HG03175 (cell line): ENCODE data around the gene GSG1L.

Experiments used
- ATAC-seq: cut with Tn5 transposase; IDR thresholded peaks from one replicate; pipeline ENCODE4 v1.9.1; 2021; ENCODE audit warnings: mild to moderate bottlenecking, moderate library complexity; ENCODE audit not compliant: unreplicated experiment

GSG1L gene

DNA sequence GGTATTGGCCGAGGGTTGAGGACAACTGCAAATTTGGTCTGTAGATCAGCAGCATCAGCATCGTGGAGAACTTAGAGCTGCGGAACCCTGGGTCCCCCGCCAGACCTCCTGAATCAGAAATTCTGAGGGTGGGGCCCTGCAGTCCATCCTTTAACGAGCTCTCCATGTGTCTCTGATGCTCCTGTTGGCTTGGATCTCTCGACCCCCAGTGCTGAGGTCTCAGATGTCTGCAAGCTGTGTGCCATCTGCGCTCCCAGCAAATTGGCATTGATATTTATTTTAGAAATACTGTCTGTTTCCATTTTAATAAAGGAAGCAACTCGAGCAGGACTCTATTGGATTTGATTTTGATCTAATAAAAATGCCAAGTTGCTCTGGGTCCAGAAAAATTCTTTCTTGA is 263.6 kb downstream of the GSG1L start:
- ATAC-seq: no peak

GRCh38 chr16:27798241-27798640 is 265.3 kb downstream of the GSG1L start:
- no peak for ATAC-seq

GRCh38 chr16:27795992-27796614 is 267.4 kb downstream of the GSG1L start:
- ATAC-seq: no peak

DNA sequence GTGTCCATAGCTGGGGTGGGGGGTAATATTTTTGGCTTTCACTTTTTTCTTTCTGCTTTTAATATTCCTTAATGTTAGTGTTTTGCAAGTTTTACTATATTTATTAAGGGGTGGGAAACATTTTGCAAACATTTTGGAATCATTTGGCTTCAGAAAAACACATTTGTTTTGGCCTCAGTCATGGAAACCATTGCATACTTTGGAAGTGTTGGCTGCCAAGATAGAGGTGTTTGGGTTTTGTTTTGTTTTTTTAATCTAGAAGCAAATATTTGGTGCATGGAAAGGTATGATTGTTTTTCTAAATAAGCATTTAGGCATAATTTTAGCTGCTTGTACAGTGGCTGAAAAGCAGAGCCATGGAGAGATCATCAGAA is 270.3 kb downstream of the GSG1L start:
- ATAC-seq: no peak

DNA sequence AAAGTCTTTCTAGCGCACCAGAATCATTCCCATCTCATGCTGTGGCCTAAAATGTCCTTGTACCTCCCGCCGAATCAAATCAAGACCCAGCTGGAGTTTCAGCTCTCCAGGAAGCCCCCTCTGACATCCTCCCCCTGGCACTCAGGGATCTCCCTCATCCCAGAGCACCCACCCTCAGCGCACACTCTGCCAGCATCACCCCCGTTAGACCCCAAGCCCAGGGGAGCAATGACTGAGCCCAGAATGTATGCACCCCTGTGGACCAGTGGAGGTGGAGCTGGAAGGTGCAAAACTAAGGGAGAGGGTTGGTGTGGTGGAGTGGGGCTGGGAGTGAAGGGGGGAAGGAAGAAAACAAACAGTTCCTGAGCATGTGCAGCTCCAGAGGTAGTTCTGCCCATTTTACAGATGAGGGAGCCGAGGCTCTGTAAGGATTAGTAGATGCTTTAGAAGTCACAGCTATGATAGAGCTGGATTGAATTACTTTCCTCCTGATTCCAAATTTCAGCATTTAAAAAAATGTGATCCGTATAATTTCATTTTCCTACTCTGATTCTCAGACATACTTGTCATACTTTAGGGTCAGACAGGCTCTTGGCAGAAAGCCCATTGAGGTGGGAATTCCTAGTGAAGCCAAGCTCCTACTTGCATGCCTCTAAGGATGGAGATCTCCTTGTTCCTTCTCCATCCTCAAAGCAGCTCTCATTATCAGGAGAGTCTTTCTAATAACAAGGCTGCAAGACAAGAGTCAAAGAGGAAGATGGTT is 270.8 kb downstream of the GSG1L start:
- ATAC-seq: no peak

DNA sequence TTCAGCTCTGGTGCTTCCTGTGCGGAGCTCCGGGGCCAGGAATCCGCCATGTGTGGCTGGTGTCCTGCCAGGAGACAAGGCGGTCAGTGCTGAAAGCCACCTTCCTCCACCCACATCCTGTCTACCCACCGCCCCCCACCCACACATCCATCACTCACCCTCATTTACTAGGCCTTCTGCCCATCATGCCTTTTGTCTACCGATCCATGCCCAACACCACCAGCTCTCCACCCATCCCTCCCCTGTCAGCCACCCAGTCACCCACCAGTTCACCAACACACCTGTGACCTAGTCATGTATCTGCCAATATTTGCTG is 272.2 kb downstream of the GSG1L start:
- no peak for ATAC-seq

DNA sequence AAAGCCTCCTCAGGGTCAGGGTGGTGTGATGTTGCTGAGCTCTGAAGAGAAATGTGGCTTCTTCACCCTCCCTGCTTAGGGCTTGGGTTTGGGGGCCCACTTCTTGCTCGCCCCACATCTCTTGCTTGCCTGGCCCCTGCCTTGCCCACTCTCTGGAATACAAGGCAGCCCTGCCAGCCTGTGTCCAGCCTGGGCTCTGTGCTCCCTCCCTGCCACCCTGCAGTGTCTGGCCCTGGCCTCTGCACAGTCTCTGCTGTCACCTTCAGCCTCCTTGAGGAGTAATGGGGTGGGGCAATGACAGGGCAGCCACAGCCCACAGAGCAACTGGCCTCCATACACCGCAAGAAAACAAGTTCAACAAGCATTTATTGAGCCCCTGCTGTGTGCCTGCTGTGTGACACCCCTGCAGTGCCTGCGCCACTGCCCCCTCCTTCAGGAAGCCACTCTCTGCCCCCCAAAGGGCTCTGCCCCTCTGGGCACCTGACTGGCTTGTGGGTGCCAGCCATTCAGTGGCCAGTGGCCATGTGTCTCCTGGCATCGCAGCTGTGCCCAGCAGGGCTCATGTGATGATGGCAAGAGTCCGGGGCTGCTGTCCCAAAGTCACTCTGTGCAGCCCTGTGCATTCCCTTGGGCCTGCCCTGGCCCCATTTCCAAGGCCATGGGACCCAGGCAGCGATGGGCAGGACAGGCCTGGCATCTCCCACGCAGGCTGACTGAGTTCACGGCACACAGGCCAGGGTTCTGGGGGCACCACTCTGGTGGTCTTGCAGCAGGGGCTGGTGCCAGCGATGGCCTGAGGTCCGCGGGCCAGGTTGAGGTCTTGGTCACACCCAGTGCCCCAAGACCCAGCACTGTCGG is 272.7 kb downstream of the GSG1L start:
- no peak for ATAC-seq

GRCh38 chr16:27789595-27790241 is 273.8 kb downstream of the GSG1L start:
- no peak for ATAC-seq

DNA sequence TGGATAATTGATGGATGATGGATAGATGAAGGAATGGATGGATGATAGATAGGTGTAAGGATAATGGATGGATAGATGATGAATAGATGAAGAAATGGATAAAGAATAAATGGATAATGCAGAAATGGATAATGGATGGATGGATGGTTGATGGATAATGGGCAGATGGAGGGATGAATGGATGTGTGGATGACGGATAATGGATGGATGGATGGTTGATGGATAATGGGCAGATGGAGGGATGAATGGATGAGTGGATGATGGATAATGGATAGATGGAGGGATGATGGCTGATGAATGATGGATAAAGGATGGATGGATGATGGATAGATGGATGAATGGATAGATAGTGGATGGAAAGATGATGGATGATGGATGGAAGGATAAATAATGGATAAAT is 274.4 kb downstream of the GSG1L start:
- no peak for ATAC-seq

- no peak for ATAC-seq
These were observed 275.8 kb downstream of the GSG1L start for GRCh38 chr16:27787665-27788064.

DNA sequence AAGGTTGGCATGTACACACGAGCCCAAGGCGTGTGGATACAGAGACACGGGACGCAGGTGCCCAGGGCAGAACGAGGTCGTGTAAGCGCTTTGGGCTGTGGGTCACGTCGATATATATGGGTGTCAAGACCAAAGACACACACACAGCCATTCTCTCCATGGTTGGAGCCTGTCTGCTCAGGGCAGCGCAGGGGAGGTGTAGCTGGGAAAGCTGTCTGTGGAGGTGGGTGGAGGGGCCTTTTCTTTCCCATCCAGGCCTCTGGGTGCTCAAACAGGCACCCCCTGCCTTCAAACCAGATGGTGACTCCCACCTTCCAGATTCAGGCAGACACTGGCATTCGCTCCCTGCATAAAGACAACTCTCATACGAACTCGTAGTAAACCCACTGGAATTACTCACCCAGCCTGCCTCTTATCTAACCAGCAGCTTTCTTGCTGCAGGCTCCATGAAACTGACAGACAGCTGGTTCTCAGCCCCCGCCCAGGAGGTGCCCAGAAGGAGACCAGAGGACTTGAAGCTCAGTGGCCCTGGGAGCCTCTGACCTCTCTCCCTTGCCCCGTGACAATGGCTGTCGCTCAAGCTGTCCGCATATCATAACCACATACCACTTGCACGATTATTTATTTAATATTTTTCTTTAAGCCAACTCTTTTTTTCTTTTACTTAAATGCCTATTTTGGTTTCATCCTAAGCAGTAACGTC is 276.4 kb downstream of the GSG1L start:
- ATAC-seq: no peak

DNA sequence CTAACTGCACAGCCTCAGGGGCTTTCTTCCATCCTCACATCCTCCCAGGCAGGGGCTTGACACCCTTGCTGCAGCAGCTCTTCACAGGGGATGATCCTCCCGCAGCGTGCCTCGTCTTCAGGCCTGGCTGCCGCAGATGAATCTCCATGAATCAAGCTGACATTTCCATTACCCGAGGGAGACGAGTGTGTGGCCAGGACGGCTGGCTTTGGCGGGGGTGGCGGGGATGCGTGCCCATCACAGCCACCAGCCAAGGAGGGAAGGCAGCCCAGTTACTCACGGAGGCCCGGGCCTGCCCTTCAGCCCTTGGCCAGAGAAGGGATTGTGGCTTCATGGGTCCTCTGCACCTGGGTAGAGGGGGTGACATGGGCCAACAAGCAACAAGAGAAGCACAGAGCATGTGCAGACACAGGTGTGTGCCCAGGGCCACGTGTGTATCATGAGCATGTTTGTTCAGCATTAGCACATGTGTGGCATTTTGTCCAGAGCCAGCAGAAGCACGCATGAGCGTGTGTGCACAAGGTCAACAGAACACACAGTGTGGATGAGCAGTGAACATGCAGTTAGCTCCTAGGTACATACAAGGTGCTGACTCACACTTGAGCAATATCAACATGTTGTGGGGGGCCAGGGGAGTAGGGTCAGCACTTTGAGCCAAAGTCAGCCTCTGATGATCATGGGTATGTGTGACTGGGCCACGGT is 277.1 kb downstream of the GSG1L start:
- ATAC-seq: no peak

DNA sequence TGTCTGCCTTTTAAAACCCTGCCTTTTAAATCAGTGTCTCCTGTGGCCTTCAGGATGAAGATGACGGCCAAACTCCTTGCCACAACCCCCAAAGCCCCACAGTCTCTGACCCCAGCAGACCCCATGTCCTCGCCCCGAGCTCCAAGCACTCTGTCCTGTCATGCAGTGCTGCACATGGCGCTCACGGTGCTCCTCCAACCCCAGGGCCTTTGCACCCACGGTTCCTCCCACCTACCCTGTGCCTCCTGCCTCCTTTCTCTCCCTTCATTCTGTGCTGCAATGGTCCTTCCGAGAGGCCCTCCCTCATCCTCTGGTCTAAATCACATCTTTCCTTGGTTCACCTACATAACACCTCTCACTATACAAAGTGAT is 278.2 kb downstream of the GSG1L start:
- no peak for ATAC-seq

DNA sequence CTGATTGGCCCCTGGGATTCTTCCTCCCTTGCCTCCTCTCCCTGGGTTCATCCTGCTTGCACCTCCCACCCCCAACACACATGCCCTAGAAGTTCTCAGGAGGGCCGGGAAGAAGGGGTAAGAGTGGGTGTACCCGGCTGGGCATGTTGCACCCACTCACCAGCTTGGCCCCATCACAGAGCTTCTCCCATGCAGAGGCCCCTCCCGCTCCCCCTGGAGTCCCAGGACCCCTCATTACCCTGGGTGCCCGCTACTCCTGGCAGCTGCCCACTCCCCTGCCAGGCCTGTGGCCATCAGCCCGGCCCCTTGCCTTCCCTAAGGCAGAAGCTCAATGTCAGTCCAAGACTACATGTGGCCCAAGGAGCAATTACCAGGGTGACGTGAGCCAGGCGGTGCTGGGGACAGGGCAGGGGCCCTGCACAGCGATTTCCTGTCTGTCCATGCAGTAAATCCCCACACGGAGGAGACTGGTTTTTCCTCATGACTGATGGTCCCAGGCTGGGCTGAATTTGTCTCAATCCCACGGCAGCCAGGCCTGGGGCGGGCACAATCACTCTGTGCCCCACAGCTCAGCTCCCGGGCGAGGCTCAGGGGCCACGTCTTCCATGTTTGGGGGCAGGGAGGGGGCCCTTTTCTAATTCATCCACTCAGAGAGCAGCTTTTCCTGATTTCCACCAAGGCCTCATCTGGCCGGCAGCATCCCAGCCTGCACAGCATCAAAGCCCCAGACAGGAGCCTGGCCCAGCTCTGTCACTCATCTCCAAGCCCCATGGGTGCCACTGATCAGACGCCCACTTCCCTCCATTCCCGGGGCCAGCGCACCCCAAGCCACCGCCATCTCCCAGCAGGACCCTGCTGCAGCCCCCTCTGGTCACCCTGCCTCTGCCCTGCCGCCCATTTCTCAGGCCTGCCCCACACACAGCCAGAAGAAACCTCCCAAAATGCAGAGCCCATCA is 278.9 kb downstream of the GSG1L start:
- no peak for ATAC-seq

- ATAC-seq: no peak
These were observed 281.3 kb downstream of the GSG1L start for GRCh38 chr16:27781981-27782880.

DNA sequence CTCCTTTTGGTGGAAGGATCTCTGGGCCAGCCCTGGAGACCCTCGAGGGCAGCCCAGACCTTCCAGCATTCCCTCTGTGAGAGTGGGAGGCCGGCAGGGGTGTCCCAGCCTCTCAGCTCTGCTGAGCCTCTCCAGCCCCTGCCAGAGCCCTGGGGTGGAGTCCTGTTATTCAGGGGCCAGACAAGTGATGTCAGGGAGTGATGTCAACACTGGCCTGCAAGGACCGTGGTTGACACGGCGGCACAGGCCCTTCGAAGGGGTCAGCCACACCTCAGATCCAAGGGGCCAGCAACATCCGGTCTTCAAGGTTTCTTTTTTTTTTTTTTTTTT is 282.4 kb downstream of the GSG1L start:
- no peak for ATAC-seq

- no peak for ATAC-seq
These were observed 282.9 kb downstream of the GSG1L start for GRCh38 chr16:27780468-27781194.
